Lower lobe of right lung (tissue), 2 donors: ENCODE data around the gene CDRT15. TPM values are rescaled to one million over a fixed set of nuclear protein-coding genes. Genes with fewer than 3 reads are reported as not detected.
"Not testable (repeated sequence)": the region's sequence is repeated elsewhere in the genome, so short reads cannot be mapped to it uniquely, and the experiment has no call there.

ENCODE experiments used
- ATAC-seq, 2 donors: fragments of 200-7000 bp; cut with Tn5 transposase; one replicate each; pipeline ENCODE4 v1.9.1; 2020 to 2022; ENCODE audit warnings: mild to moderate bottlenecking in 2 of 2, moderate library complexity in 2 of 2
- DNase-seq: peaks from one replicate; pipeline ENCODE4 v3.0.0-alpha.2; 2020
- H3K27ac ChIP-seq: fragments of 200-600 bp; one replicate; pipeline ENCODE4 v1.8.0; 2022
- H3K27me3 ChIP-seq: fragments of 200-600 bp; one replicate; pipeline ENCODE4 v1.8.0; 2022; ENCODE audit warnings: low read depth
- H3K36me3 ChIP-seq: fragments of 200-600 bp; one replicate; pipeline ENCODE4 v1.8.0; 2022; ENCODE audit warnings: mild to moderate bottlenecking
- H3K4me1 ChIP-seq: fragments of 200-600 bp; one replicate; pipeline ENCODE4 v1.8.0; 2022
- H3K4me3 ChIP-seq: fragments of 200-600 bp; one replicate; pipeline ENCODE4 v1.8.0; 2022; ENCODE audit warnings: mild to moderate bottlenecking
- H3K9me3 ChIP-seq: fragments of 200-600 bp; one replicate; pipeline ENCODE4 v1.8.0; 2022
- intact Hi-C: fragments of 100-400 bp; cut with DNase I; formaldehyde crosslinking; loops from one replicate; pipeline ENCODE4 v1.11.0; 2022
- total RNA-seq: library from RNA; stranded (reverse); fragmentation: NEBNext Ultra II Directional; extraction: Animal tissue kit (Norgen Biotek cat#: 25700); gene quantifications from one replicate; pipeline ENCODE4 v1.2.1, GENCODE V29; 2021
- donor health status: DM: no; HTN: yes; CAD: no; lungs with severe emphysema.

CDRT15 gene
- total RNA-seq, 1 donor from 2014 or later, result not detected

- H3K4me1 ChIP-seq, H3K36me3 ChIP-seq, intact Hi-C loops, H3K27ac ChIP-seq, H3K9me3 ChIP-seq, DNase-seq, ATAC-seq, H3K4me3 ChIP-seq, H3K27me3 ChIP-seq: not testable (repeated sequence)
These were observed 50.2 kb downstream of the CDRT15 start for GRCh38 chr17:14186443-14186842.

Other genes with a start within 250 kb of the CDRT15 start
- 13.8 TPM for gene COX10, start 167.4 kb downstream of the CDRT15 start, total RNA-seq
- 3.4 TPM for gene HS3ST3B1, start 64.2 kb upstream of the CDRT15 start, total RNA-seq